HG03460 (cell line): ENCODE measurements around the gene MRPL50.
"Not testable (repeated sequence)": the region's sequence is repeated elsewhere in the genome, so short reads cannot be mapped to it uniquely, and the experiment has no call there.

Experiments used
- ATAC-seq: cut with Tn5 transposase; IDR thresholded peaks from one replicate; pipeline ENCODE4 v1.9.1; 2021; ENCODE audit not compliant: unreplicated experiment

MRPL50 gene

GRCh38 chr9:101418518-101419430 lies 20.4 kb upstream of the MRPL50 start:
- ATAC-seq = no peak

- no peak for ATAC-seq
Measured at GRCh38 chr9:101417977-101418376, 19.6 kb upstream of the MRPL50 start.

GRCh38 chr9:101417389-101417788 lies 19.0 kb upstream of the MRPL50 start:
- no peak for ATAC-seq

GRCh38 chr9:101415578-101415977 lies 17.2 kb upstream of the MRPL50 start:
- ATAC-seq = no peak

- ATAC-seq = no peak
Measured at GRCh38 chr9:101414839-101415238, 16.4 kb upstream of the MRPL50 start.

GRCh38 chr9:101409079-101409477 lies 10.7 kb upstream of the MRPL50 start:
- no peak for ATAC-seq

GRCh38 chr9:101408374-101409078 lies 10.1 kb upstream of the MRPL50 start:
- ATAC-seq = no peak

- ATAC-seq = no peak
Measured at GRCh38 chr9:101403516-101404285, 5.3 kb upstream of the MRPL50 start.

GRCh38 chr9:101400120-101400519 lies 1.7 kb upstream of the MRPL50 start:
- no peak for ATAC-seq

- ATAC-seq = no peak
Measured at GRCh38 chr9:101399643-101399970, 1.2 kb upstream of the MRPL50 start.

- ATAC-seq = peak; percentile 13
Measured at GRCh38 chr9:101398930-101399642, 668 bp upstream of the MRPL50 start.

- no peak for ATAC-seq
Measured at GRCh38 chr9:101397746-101398067, 711 bp downstream of the MRPL50 start.

- no peak for ATAC-seq
Measured at GRCh38 chr9:101394687-101395086, 3.7 kb downstream of the MRPL50 start.

- ATAC-seq = no peak
Measured at GRCh38 chr9:101393135-101393534, 5.3 kb downstream of the MRPL50 start.

- no peak for ATAC-seq
Measured at GRCh38 chr9:101388507-101388993, 9.9 kb downstream of the MRPL50 start.

- no peak for ATAC-seq
Measured at GRCh38 chr9:101387871-101388506, 10.4 kb downstream of the MRPL50 start.

- not testable (repeated sequence) for ATAC-seq
Measured at GRCh38 chr9:101384873-101385536, 13.4 kb downstream of the MRPL50 start, which contains the start of gene BAAT. Gene BAAT, minus strand, starts transcription at chr9:101385006. Its CDS starts 13,602 bp downstream, at chr9:101371404.

- ATAC-seq = no peak
Measured at GRCh38 chr9:101383361-101383760, 15.1 kb downstream of the MRPL50 start.

GRCh38 chr9:101381833-101382342 lies 16.5 kb downstream of the MRPL50 start:
- no peak for ATAC-seq

- ATAC-seq = no peak
Measured at GRCh38 chr9:101381118-101381517, 17.3 kb downstream of the MRPL50 start.
